NCI-H226 (cell line): ENCODE measurements around the gene CADM2.
A peak's percentile ranks its signal among the peaks of the same experiment; 100 is the strongest.
"Not testable (repeated sequence)": the region's sequence is repeated elsewhere in the genome, so short reads cannot be mapped to it uniquely, and the experiment has no call there.

ENCODE experiments used
- DNase-seq: peaks from one replicate; pipeline ENCODE4 v3.0.0-alpha.2; 2015

Gene CADM2

DNA sequence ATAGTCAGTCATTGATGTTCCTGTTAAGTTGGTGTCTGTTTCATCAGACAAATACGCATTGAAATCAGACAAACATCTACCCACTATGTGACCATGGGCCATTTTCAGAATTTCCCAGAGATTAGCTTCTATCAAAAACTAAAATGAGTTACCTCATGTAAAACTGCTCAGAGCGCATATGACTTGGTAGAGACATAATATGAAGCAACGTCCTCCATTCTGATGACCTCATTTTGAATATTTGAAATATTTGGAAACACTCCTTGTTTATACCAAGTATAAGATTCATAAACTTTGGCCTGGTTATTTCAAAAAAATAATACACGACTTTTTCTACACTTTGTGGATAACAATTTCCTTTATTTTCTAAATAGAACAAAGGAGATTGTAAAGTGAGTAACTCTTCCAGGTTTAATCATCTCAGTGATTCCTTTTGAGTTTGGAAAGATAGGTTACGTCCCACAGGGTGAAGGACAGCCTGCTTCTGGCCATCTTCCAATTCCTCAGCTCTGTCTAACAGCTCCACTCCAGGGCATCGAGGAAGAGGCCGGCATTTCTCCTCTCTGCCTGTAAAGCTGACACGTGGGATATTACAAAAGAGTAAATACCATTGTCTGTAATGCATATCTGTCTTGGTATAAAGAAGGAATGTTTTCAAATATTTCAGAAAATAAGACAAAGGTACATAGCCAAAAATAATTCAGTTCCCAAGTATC, 122.6 kb downstream of the CADM2 start:
- DNase-seq, result peak; percentile 80

DNA sequence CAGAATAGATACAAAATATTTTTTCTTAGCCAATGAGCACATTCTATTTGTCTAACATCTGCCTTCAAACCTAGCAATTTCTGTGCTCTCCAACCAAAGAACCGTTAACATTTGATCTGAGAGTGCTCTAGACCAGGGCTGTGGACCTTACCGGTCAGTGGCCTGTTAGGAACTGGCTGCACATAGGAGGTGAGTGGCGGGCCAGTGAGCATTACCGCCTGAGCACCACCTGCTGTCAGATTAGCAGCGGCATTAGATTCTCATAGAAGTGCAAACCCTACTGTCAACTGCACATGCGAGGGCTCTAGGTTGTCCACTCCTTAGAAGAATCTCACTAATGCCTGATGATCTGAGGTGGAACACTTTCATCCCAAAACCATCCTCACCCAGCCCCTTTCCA, 131.7 kb downstream of the CADM2 start:
- no peak for DNase-seq

DNA sequence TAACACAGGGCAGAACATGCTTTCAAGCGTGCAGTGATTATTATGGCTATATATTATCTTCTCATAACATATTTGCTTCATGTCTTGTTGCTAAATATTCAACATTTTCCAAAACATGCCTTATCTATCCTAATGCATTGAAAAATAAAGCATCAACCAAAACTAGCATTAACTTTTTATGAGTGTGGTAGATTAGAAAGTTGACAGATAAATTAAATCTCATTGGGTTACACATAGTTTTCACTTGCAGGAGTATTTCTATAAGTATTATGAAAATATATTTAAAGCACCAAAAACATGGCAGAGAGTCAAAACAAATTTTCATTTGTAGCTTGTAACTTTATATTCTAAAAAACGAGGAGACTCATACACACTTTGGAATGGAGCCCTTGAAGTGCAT, 141.5 kb downstream of the CADM2 start:
- DNase-seq, result no peak

DNA sequence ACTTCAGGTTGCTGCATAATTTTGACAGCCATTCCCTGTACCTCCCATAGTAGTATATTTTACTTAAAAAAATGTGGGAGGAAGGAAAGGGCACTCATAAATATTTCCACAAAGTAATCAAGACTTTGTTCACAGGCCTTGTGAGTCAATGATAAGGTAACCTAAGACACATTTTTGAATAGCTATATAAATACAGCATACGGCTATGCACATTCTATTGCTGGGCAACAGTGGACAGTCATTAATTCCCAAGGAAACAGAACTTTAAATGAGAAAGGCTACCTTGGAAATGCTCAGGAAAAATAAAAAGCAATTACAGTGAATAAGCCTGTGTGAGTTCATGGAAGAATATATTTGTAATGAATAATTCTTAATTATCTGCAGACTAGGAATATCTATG, 144.0 kb downstream of the CADM2 start:
- no peak for DNase-seq

DNA sequence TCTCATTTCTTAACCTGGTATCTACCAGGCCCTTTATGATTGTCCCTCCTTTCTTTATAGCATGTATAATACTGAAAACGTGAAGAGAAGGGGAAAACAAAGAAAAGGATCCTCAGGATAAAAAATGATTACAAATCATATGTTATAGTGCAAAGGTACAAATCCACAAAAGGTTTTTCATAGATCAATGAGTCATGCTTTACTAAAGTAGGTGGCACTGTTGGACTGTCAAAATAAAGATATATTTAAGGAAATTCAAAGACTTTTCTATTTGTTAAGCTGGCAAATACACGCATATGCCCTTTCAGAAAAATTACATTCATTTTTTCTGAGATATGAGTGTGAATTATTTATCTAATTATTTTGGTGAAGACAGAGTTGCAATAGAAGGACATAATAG, 151.6 kb downstream of the CADM2 start:
- DNase-seq, result no peak

DNA sequence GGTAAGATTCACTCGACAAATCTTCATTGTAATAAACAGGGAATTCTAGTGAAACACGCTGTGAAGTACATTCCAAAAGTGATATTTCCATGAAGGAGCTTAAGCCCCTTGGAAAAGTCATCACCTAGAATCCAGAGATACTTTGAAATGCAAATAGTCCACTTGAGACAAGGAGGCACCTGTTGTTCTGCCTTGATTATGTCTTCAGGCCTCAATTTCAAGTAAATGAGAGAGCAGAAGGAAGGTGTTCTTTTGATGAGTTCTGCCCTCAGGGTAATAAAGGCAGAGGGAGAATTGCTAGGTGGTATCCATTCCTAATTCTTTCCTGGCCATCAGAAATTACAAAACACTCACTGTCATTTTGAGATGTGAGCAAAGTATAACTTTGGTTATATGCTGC, 162.1 kb downstream of the CADM2 start:
- DNase-seq, result no peak

- not testable (repeated sequence) for DNase-seq
These were observed 174.1 kb downstream of the CADM2 start for GRCh38 chr3:85132864-85133263.

DNA sequence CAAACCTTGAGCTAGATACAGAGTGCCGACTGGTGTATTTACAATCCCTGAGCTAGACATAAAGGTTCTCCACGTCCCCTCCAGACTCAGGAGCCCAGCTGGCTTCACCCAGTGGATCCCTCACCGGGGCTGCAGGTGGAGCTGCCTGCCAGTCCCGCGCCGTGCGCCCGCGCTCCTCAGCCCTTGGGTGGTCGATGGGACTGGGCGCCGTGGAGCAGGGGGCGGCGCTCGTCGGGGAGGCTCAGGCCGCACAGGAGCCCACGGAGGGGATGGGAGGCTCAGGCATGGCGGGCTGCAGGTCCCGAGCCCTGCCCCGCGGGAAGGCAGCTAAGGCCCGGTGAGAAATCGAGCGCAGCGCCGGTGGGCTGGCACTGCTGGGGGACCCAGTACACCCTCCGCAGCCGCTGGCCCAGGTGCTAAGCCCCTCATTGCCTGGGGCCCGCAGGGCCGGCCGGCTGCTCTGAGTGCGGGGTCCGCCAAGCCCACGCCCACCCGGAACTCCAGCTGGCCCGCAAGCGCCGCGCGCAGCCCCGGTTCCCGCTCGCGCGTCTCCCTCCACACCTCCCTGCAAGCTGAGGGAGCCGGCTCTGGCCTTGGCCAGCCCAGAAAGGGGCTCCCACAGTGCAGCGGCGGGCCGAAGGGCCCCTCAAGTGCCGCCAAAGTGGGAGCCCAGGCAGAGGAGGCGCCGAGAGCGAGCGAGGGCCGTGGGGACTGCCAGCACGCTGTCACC, 175.1 kb downstream of the CADM2 start:
- not testable (repeated sequence) for DNase-seq

GRCh38 chr3:85142626-85143025, 183.8 kb downstream of the CADM2 start:
- no peak for DNase-seq

DNA sequence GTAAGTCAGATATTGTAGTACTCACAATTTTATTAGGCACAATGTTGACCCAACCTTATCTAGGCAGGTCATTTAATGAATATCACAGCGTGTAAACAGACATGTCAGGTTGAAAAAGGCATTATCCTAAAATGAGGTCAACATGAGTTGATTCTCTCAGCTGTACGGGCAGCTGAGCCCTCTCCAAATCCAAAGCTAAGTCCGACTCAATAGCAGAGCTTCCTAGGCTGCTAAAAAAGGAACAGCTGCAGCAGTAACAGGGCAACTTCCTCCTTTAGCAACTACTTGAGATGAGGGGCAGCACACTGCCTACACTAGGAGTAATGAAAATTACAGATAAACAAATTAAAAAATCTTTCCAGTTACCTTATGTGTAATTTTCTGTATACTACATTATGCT, 189.2 kb downstream of the CADM2 start:
- no peak for DNase-seq

GRCh38 chr3:85151555-85151954, 192.8 kb downstream of the CADM2 start:
- DNase-seq, result no peak

DNA sequence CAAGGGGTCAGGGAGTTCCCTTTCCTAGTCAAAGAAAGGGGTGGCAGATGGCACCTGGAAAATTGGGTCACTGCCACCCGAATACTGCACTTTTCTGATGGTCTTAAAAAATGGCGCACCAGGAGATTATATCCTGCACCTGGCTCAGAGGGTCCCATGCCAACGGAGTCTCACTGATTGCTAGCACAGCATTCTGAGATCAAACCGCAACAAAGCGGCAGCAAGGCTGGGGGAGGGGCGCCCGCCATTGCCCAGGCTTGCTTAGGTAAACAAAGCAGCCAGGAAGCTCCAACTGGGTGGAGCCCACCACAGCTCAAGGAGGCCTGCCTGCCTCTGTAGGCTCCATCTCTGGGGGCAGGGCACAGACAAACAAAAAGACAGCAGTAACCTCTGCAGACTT, 194.5 kb downstream of the CADM2 start:
- DNase-seq, result not testable (repeated sequence)

GRCh38 chr3:85159376-85159775, 200.6 kb downstream of the CADM2 start:
- peak; percentile 2 for DNase-seq

- DNase-seq, result peak; percentile 63
These were observed 202.8 kb downstream of the CADM2 start for GRCh38 chr3:85161544-85161943.

DNA sequence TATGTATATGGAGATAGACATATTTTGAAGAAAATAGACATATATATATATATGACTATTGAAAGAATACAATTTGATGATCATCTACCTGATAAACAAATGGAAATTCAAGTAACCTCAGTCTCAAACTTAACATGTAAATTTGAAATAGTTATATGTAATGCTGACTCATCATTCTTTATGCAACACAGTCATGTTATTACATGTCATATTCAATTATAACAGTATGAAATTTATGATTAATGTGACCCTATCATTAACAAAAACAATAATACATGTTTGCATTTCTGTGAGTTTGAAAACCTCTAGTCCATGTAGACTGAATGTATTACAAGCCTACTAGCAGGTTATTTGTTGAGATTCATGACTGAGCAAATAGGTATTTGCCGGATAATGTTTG, 204.1 kb downstream of the CADM2 start:
- no peak for DNase-seq

DNA sequence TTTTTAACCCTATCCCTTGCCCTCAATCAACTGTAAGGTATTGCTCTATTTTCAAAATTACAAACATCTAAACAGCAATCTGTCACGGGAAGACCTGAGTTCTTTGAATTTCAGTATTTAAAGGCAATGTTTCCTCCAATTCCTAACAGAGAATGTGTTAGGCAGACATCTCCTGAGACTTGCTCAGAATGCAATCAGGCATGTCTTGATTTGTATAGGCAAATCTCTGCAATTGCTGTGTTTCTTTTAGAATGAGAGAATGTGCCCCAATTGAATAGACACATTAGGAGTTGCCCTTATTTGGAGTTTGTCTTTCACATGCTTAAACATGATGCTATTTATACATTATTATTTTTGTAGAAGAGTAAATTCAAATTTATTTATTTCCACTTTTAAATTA, 205.6 kb downstream of the CADM2 start:
- no peak for DNase-seq

- DNase-seq, result no peak
These were observed 208.8 kb downstream of the CADM2 start for GRCh38 chr3:85167576-85167975.

GRCh38 chr3:85170646-85171045, 211.9 kb downstream of the CADM2 start:
- DNase-seq, result no peak

DNA sequence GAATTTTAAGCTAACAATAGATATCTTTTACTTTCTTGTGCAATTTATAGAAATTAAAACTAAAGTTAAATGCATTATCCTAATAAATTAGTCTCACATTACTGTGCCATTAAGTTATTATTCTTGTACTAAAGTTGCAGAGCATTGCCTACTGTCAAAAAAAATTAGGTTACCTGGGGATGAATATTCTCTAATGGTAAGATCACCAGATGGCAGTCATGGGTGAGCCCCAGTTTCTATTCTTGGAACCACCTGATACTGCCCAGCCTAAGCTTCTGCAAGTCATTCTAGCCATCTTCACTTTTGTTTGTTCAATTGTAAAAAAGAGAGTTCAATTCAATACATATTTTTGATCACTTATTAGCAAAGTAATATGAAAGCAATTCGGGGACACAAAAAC, 213.2 kb downstream of the CADM2 start:
- no peak for DNase-seq

DNA sequence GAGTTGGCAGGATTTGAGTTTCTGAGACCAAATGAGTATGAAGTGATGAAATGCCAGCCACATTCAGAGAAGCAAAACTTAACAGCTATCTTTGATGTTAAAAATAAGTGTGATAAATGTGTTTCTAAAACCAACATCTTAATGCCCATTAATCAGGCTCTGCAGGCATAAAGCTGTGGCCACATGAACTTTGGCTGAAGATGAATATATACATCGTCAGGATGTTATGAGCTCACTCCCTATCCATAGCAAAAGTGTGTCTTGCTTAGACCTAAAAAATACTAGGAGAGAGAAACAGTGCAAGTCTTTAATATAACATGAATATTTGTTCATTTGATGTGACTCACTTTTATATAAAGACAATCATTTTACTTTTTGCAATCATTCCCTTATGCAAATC, 218.0 kb downstream of the CADM2 start:
- DNase-seq, result no peak

DNA sequence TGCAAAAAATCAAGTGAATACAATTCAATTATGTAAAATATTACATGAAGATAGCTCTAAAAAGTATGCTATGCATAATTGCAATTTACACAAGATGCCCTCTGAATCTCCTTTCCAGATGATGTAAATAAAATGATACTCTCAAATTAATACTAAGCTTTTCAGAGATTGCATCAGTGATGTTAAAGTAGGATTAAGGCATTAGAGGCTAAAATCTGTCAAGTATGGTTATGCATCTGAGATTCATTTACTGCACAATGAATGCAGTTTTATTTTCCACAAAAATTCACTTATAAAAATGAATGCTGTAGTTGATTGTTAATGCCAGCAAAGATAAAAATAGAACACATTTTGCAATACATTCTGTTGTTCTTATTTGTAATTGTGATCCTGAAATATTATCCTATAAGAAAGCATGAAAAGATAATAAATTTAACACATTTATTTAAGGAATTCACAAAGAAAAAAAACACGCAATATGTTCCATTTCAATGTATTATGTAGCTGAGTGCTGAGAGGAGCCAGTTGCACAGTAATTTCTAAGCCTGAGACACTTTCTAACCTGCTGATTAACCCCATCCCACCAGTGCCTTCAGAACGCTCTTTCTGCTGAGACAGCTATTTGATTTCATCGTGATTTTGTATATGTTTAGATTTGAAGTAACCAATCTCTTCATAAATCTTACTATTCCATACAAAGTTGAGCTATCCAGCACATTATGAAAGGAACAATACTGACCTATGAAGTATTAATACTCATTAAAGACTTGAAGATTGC, 224.4 kb downstream of the CADM2 start:
- DNase-seq, result no peak

GRCh38 chr3:85185495-85185894, 226.7 kb downstream of the CADM2 start:
- no peak for DNase-seq

GRCh38 chr3:85189731-85190130, 230.9 kb downstream of the CADM2 start:
- DNase-seq, result no peak

GRCh38 chr3:85193565-85193964, 234.8 kb downstream of the CADM2 start:
- DNase-seq, result no peak
